Astrocyte (in vitro differentiated cells and primary cell): ENCODE measurements around the gene ATP13A2. TPM values are rescaled to one million over a fixed set of nuclear protein-coding genes. Genes with fewer than 3 reads are reported as not detected.
A peak's percentile ranks its signal among the peaks of the same experiment; 100 is the strongest.

Experiments used
- DNase-seq: peaks from one replicate; pipeline ENCODE4 v3.0.0-alpha.2; 2010; ENCODE audit warnings: low read depth
- FAIRE-seq: peaks from 2 replicates; lab custom pipeline; 2011; peaks lifted over from hg19 to GRCh38; lab: Jason Lieb, UNC
- H2AFZ ChIP-seq: 2 replicates; pipeline ENCODE4 v1.6.0; 2012; ENCODE audit warnings: low read depth, low read length, inconsistent platforms
- H3K27ac ChIP-seq: 2 replicates; pipeline ENCODE4 v1.5.1; 2011; ENCODE audit warnings: low read depth, low read length, inconsistent platforms
- H3K27me3 ChIP-seq: 2 replicates; pipeline ENCODE4 v1.6.0; 2011; ENCODE audit warnings: low read length, inconsistent platforms; ENCODE audit not compliant: insufficient read depth
- H3K36me3 ChIP-seq: 2 replicates; pipeline ENCODE4 v1.5.1; 2011; ENCODE audit warnings: low read length, inconsistent platforms; ENCODE audit not compliant: insufficient read depth
- H3K4me1 ChIP-seq: 2 replicates; pipeline ENCODE4 v1.5.1; 2011; ENCODE audit warnings: low read length, inconsistent platforms; ENCODE audit not compliant: insufficient read depth
- H3K4me2 ChIP-seq: 2 replicates; pipeline ENCODE4 v1.6.0; 2012; ENCODE audit warnings: low read length, inconsistent platforms
- H3K4me3 ChIP-seq: 2 replicates; pipeline ENCODE4 v1.5.1; 2011; ENCODE audit warnings: low read depth, mild to moderate bottlenecking, low read length, inconsistent platforms; ENCODE audit not compliant: insufficient read depth
- H3K79me2 ChIP-seq: 2 replicates; pipeline ENCODE4 v1.6.0; 2012; ENCODE audit warnings: mild to moderate bottlenecking, low read length, inconsistent platforms; ENCODE audit not compliant: insufficient read depth
- H3K9ac ChIP-seq: 2 replicates; pipeline ENCODE4 v1.6.0; 2012; ENCODE audit warnings: mild to moderate bottlenecking, low read length, inconsistent platforms
- H3K9me3 ChIP-seq: 2 replicates; pipeline ENCODE4 v1.5.1; 2012; ENCODE audit warnings: low read depth, mild to moderate bottlenecking, low read length, inconsistent platforms; ENCODE audit not compliant: insufficient read depth
- H4K20me1 ChIP-seq: 2 replicates; pipeline ENCODE4 v1.6.0; 2012; ENCODE audit warnings: low read length, inconsistent platforms; ENCODE audit not compliant: insufficient read depth
- H3K27ac Mint-ChIP-seq: one replicate; pipeline ENCODE4 v1.8.0; 2021; ENCODE audit warnings: mild to moderate bottlenecking, mixed read lengths; ENCODE audit not compliant: unreplicated experiment
- H3K27me3 Mint-ChIP-seq: one replicate; pipeline ENCODE4 v1.8.0; 2021; ENCODE audit warnings: low read depth, mixed read lengths; ENCODE audit not compliant: unreplicated experiment
- H3K36me3 Mint-ChIP-seq: one replicate; pipeline ENCODE4 v1.8.0; 2021; ENCODE audit warnings: low read depth, mixed read lengths; ENCODE audit not compliant: unreplicated experiment
- H3K4me1 Mint-ChIP-seq: one replicate; pipeline ENCODE4 v1.8.0; 2021; ENCODE audit warnings: low read depth, mixed read lengths; ENCODE audit not compliant: unreplicated experiment
- H3K4me3 Mint-ChIP-seq: one replicate; pipeline ENCODE4 v1.8.0; 2021; ENCODE audit warnings: mild to moderate bottlenecking, moderate library complexity, mixed read lengths; ENCODE audit not compliant: unreplicated experiment
- H3K9me3 Mint-ChIP-seq: one replicate; pipeline ENCODE4 v1.8.0; 2021; ENCODE audit warnings: mild to moderate bottlenecking, mixed read lengths; ENCODE audit not compliant: unreplicated experiment
- EZH2 ChIP-seq: IDR thresholded peaks from 2 replicates; pipeline ENCODE4 v1.6.1; 2012; ENCODE audit warnings: mild to moderate bottlenecking, low read length, inconsistent platforms; ENCODE audit not compliant: insufficient read depth
- total RNA-seq: library from RNA; stranded (reverse); gene quantifications from 2 replicates; pipeline ENCODE4 v1.2.1, GENCODE V29; 2021
- TF ChIP-seq, protein P1 (sequence below): IDR thresholded peaks from 2 replicates; pipeline ENCODE4 v1.5.1; 2011; ENCODE audit warnings: low read depth, mild to moderate bottlenecking, inconsistent platforms, low read length, moderate library complexity; ENCODE audit not compliant: insufficient read depth

ATP13A2 gene
- total RNA-seq, 1 donor from 2014 or later: 67.8 TPM

DNA sequence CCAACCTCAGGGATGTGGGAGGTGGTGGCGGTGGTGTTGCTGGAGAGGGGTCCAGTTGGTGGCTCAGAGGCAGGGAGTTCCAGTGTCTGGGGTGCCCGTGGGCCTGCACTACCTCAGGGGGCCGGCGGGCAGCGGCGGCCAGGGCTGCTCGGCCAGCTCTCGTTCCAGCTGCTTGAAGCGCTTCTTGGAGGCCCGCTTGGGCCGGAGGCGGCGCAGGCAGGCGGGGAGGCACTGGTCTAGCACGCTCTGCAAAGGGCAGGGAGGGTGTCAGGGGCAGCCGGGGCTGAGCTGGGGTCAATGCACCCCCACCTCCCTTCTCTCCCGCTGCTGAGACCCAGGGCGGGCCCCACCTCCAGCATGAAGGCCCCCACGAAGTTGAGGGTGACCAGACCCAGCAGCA is 25.6 kb downstream of the ATP13A2 start:
- Histone ChIP-seq H3K9me3 (no peaks in the 10 kb centered on the region), H3K4me3 (no peak overlapping the region), H3K36me3 (no peaks in the 10 kb centered on the region), H3K4me2 (no peak overlapping the region), H3K27ac (no peak overlapping the region), H3K27me3 (no peaks in the 10 kb centered on the region), H2AFZ (no peak overlapping the region), H3K4me1 (peaks cover 27% of the 10 kb centered on the region), H3K79me2 (no peaks in the 10 kb centered on the region), H4K20me1 (no peaks in the 10 kb centered on the region), H3K9ac (no peak overlapping the region)
- no peaks in the 10 kb centered on the region for H3K27me3 Mint-ChIP-seq
- peaks cover 2% of the 10 kb centered on the region for H3K36me3 Mint-ChIP-seq
- no peak overlapping the region for H3K27ac Mint-ChIP-seq
- peaks cover 16% of the 10 kb centered on the region for H3K4me1 Mint-ChIP-seq
- H3K9me3 Mint-ChIP-seq: peaks cover 1% of the 10 kb centered on the region
- FAIRE-seq (no peak), DNase-seq (no peak)
- H3K4me3 Mint-ChIP-seq: no peak overlapping the region
- TF ChIP-seq, protein P1, sequence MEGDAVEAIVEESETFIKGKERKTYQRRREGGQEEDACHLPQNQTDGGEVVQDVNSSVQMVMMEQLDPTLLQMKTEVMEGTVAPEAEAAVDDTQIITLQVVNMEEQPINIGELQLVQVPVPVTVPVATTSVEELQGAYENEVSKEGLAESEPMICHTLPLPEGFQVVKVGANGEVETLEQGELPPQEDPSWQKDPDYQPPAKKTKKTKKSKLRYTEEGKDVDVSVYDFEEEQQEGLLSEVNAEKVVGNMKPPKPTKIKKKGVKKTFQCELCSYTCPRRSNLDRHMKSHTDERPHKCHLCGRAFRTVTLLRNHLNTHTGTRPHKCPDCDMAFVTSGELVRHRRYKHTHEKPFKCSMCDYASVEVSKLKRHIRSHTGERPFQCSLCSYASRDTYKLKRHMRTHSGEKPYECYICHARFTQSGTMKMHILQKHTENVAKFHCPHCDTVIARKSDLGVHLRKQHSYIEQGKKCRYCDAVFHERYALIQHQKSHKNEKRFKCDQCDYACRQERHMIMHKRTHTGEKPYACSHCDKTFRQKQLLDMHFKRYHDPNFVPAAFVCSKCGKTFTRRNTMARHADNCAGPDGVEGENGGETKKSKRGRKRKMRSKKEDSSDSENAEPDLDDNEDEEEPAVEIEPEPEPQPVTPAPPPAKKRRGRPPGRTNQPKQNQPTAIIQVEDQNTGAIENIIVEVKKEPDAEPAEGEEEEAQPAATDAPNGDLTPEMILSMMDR: no peak

DNA sequence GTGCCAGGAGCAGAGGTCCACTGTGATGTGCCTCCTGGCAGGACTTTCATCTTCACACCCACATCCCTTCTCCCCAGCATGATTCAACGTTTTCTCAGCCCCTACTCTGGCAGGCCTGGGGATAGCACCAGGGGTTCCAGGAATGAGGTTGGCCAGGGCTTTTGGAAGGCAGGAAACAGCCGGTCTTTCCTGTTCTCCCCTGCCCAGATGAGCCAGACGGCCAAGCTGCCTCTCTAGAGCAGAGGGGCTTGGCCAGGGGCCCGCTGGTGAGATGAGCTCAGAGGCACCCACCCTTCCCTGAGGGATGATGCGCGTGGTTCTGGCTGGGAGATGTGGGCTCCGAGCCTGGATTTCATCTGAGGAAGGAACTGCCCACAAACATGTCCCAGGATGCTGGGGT is 27.0 kb downstream of the ATP13A2 start:
- Mint-ChIP-seq H3K27ac (no peak overlapping the region), H3K36me3 (peaks cover 2% of the 10 kb centered on the region), H3K27me3 (no peaks in the 10 kb centered on the region), H3K4me1 (peaks cover 19% of the 10 kb centered on the region), H3K9me3 (peaks cover 1% of the 10 kb centered on the region), H3K4me3 (no peak overlapping the region)
- H3K27me3 ChIP-seq: no peaks in the 10 kb centered on the region
- H3K9ac ChIP-seq: no peak overlapping the region
- FAIRE-seq (peak; percentile 67), DNase-seq (peak; percentile 93)
- no peak for TF ChIP-seq EZH2
- TF ChIP-seq, protein P1: no peak
- no peaks in the 10 kb centered on the region for H3K36me3 ChIP-seq
- H3K4me3 ChIP-seq: no peak overlapping the region
- peak overlapping the region; percentile 17 for H3K4me2 ChIP-seq
- no peaks in the 10 kb centered on the region for H3K9me3 ChIP-seq
- H3K4me1 ChIP-seq: peaks cover 32% of the 10 kb centered on the region
- no peak overlapping the region for H2AFZ ChIP-seq
- peak overlapping the region; percentile 63 for H3K27ac ChIP-seq
- H4K20me1 ChIP-seq: no peaks in the 10 kb centered on the region
- H3K79me2 ChIP-seq: peaks cover 7% of the 10 kb centered on the region

DNA sequence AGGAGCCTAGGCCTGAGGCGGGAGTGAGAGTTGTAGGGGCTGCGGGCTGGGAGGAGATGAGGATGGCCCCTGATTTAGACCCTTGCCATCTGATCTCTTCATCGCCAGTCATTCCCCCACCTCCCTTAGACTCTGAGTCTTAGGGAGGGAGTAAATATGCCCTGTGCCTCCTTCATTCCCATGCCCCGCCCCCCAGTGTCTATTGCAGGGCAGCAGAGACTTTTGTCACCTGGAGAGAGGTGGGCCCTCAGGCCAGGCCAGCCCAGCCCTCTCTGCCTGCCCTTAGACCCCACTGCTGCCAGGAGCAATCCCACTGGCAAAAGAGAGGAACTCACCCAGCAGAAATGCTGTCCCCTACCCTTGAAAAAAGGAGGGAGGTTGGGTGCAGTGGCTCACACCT is 28.1 kb downstream of the ATP13A2 start:
- peaks cover 7% of the 10 kb centered on the region for H4K20me1 ChIP-seq
- FAIRE-seq: no peak
- Mint-ChIP-seq H3K27me3 (no peaks in the 10 kb centered on the region), H3K9me3 (no peaks in the 10 kb centered on the region), H3K4me1 (peaks cover 19% of the 10 kb centered on the region), H3K36me3 (peaks cover 2% of the 10 kb centered on the region), H3K4me3 (no peak overlapping the region), H3K27ac (no peak overlapping the region)
- no peak for DNase-seq
- no peaks in the 10 kb centered on the region for H3K36me3 ChIP-seq
- H3K27me3 ChIP-seq: no peaks in the 10 kb centered on the region
- no peak overlapping the region for H3K4me3 ChIP-seq
- peaks cover 42% of the 10 kb centered on the region for H3K4me1 ChIP-seq
- TF ChIP-seq, protein P1: no peak
- TF ChIP-seq EZH2: no peak
- H3K9ac ChIP-seq: no peak overlapping the region
- no peak overlapping the region for H3K27ac ChIP-seq
- H3K4me2 ChIP-seq: no peak overlapping the region
- peaks cover 18% of the 10 kb centered on the region for H3K79me2 ChIP-seq
- no peak overlapping the region for H2AFZ ChIP-seq
- no peaks in the 10 kb centered on the region for H3K9me3 ChIP-seq
